Gastrocnemius medialis (tissue), 4 donors: ENCODE measurements around the gene PPP1R15B.

ENCODE experiments used
- CTCF ChIP-seq, 5 experiments: fragments of 450-650 bp in 3 of 5; fragments of 200-600 bp in 2 of 5; sonication (generic) in 2 of 5; IDR thresholded peaks in 4 of 5; conservative IDR thresholded peaks in 1 of 5; 1 replicate in 4 of 5; 2 replicates in 1 of 5; pipeline ENCODE4 v1.5.1; 2016 to 2019; ENCODE audit warnings: antibody characterized with exemption in 5 of 5, mild to moderate bottlenecking in 3 of 5, moderate library complexity in 3 of 5
- POLR2A ChIP-seq, 2 donors: fragments of 450-650 bp; IDR thresholded peaks; one replicate each; pipeline ENCODE4 v1.6.1; 2017; ENCODE audit warnings: antibody characterized with exemption in 2 of 2, mild to moderate bottlenecking in 2 of 2, moderate library complexity in 2 of 2

GRCh38 chr1:204410688-204411450 is 748 bp downstream of the PPP1R15B start:
- TF ChIP-seq POLR2A (IDR thresholded peaks at IDR 0.05) (no peak), CTCF (IDR thresholded peaks at IDR 0.05 in 4 of 5, conservative IDR thresholded peaks at IDR 0.05 in 1 of 5) (no peak)
